Testis (tissue), 2 donors: ENCODE data around the gene SEPTIN5.
"Not testable (repeated sequence)": the region's sequence is repeated elsewhere in the genome, so short reads cannot be mapped to it uniquely, and the experiment has no call there.

Experiments
- POLR2A ChIP-seq: fragments of 450-650 bp; IDR thresholded peaks from one replicate; pipeline ENCODE4 v1.6.1; 2017; ENCODE audit warnings: antibody characterized with exemption, mild to moderate bottlenecking, moderate library complexity
- TF ChIP-seq, protein P1 (sequence below), 3 experiments: fragments of 450-650 bp in 2 of 3; fragments of 200-600 bp in 1 of 3; sonication (generic) in 1 of 3; IDR thresholded peaks; one replicate each; pipeline ENCODE4 v1.5.1; 2016 to 2019; ENCODE audit warnings: antibody characterized with exemption in 3 of 3, mild to moderate bottlenecking in 2 of 3, moderate library complexity in 1 of 3

DNA sequence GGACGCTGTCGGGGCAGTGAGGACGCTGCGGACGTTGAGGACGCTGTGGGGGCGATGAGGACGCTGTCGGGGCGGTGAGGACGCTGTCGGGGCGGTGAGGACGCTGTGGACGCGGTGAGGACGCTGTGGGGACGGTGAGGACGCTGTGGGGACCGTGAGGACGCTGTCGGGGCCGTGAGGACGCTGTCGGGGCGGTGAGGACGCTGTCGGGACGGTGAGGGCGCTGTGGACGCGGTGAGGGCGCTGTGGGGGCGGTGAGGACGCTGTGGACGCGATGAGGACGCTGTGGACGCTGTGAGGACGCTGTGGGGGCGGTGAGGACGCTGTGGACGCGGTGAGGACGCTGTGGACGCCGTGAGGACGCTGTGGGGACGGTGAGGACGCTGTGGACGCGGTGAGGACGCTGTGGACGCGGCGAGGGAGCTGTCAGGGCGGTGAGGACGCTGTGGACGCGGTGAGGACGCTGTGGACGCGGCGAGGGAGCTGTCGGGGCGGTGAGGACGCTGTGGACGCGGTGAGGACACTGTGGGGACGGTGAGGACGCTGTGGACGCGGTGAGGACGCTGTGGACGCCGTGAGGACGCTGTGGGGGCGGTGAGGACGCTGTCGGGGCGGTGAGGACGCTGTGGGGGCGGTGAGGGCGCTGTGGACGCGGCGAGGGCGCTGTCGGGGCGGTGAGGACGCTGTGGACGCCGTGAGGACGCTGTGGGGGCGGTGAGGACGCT lies 11.9 kb downstream of the SEPTIN5 start:
- TF ChIP-seq, protein P1, sequence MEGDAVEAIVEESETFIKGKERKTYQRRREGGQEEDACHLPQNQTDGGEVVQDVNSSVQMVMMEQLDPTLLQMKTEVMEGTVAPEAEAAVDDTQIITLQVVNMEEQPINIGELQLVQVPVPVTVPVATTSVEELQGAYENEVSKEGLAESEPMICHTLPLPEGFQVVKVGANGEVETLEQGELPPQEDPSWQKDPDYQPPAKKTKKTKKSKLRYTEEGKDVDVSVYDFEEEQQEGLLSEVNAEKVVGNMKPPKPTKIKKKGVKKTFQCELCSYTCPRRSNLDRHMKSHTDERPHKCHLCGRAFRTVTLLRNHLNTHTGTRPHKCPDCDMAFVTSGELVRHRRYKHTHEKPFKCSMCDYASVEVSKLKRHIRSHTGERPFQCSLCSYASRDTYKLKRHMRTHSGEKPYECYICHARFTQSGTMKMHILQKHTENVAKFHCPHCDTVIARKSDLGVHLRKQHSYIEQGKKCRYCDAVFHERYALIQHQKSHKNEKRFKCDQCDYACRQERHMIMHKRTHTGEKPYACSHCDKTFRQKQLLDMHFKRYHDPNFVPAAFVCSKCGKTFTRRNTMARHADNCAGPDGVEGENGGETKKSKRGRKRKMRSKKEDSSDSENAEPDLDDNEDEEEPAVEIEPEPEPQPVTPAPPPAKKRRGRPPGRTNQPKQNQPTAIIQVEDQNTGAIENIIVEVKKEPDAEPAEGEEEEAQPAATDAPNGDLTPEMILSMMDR (IDR thresholded peaks at IDR 0.05), result not testable (repeated sequence)
- not testable (repeated sequence) for TF ChIP-seq POLR2A
